HPDE6-E6E7 (cell line): Measurements from ENCODE around the gene ACP4.

Experiments used
- DNase-seq: peaks from one replicate; pipeline ENCODE4 v3.0.0; 2011; ENCODE audit warnings: missing footprints; ENCODE audit errors: extremely low spot score

Gene ACP4

GRCh38 chr19:50844296-50844935 lies 54.2 kb downstream of the ACP4 start:
- no peak for DNase-seq
